A549 (cell line): ENCODE measurements around the gene PRDM15. TPM values are rescaled to one million over a fixed set of nuclear protein-coding genes. Genes with fewer than 3 reads are reported as not detected.

ENCODE experiments used
- ATAC-seq, 2 experiments: fragments of 200-7000 bp in 1 of 2; fragments of >200 bp in 1 of 2; cut with Nextera tagmentation in 1 of 2; cut with Tn5 transposase in 1 of 2; 3 replicates each; pipeline versions ENCODE4 v1.8.0 to v1.9.1; 2018 to 2020; ENCODE audit warnings: mild to moderate bottlenecking in 1 of 2, moderate library complexity in 1 of 2
- CTCF ChIA-PET: fragments of 300-600 bp; sonication (Branson Sonifier 250); formaldehyde crosslinking; extraction: SDS; loops from one replicate; lab custom pipeline; 2021; ENCODE audit warnings: antibody characterized with exemption, inconsistent platforms; lab: Yijun Ruan, JAX
- POLR2A ChIA-PET: fragments of 350-600 bp; formaldehyde crosslinking; extraction: SDS; loops from one replicate; lab custom pipeline; 2021; ENCODE audit warnings: antibody characterized with exemption, inconsistent platforms; lab: Yijun Ruan, JAX
- DNase-seq, 2 experiments: peaks; one replicate each; pipeline versions ENCODE4 v3.0.0 to v3.0.0-alpha.2; 2011 to 2016; ENCODE audit warnings: low read depth in 1 of 2, low spot score in 1 of 2
- FAIRE-seq: peaks from 2 replicates; lab custom pipeline; 2011; peaks lifted over from hg19 to GRCh38; lab: Jason Lieb, UNC
- H3K27ac ChIP-seq, 2 experiments: fragments of >200 bp; sonication (Bioruptor Twin); formaldehyde crosslinking; 3 replicates each; pipeline ENCODE4 v1.5.1; 2016 to 2017
- H3K4me1 ChIP-seq: fragments of >200 bp; sonication (Bioruptor Twin); formaldehyde crosslinking; 3 replicates; pipeline ENCODE4 v1.6.1; 2016
- H3K4me2 ChIP-seq: fragments of >200 bp; sonication (Bioruptor Twin); formaldehyde crosslinking; 3 replicates; pipeline ENCODE4 v1.6.1; 2016
- H3K4me3 ChIP-seq: fragments of >200 bp; sonication (Bioruptor Twin); formaldehyde crosslinking; 3 replicates; pipeline ENCODE4 v1.5.1; 2016
- H3K9me3 ChIP-seq: fragments of >200 bp; sonication (Bioruptor Twin); formaldehyde crosslinking; 3 replicates; pipeline ENCODE4 v1.6.1; 2016
- CTCF ChIP-seq: fragments of >200 bp; sonication (Bioruptor Twin); formaldehyde crosslinking; IDR thresholded peaks from 3 replicates; pipeline ENCODE4 v1.5.1; 2016
- EHF ChIP-seq: fragments of 250-450 bp; sonication (Bioruptor Pico); IDR thresholded peaks from 2 replicates; pipeline ENCODE4 v1.5.0; 2020; ENCODE audit warnings: mild to moderate bottlenecking
- FOSL2 ChIP-seq, 2 experiments: fragments of 450-650 bp in 1 of 2; fragments of >200 bp in 1 of 2; sonication (Bioruptor Twin) in 1 of 2; formaldehyde crosslinking; IDR thresholded peaks; 2 replicates each; pipeline versions ENCODE4 v1.5.0 to v1.6.1; 2016 to 2020; ENCODE audit warnings: mild to moderate bottlenecking in 1 of 2, moderate library complexity in 1 of 2
- HOXA7 ChIP-seq: fragments of 250-450 bp; sonication (Bioruptor Pico); IDR thresholded peaks from 2 replicates; pipeline ENCODE4 v1.5.0; 2020; ENCODE audit warnings: mild to moderate bottlenecking, moderate library complexity
- MYC ChIP-seq: IDR thresholded peaks from 2 replicates; pipeline ENCODE4 v1.6.1; 2012; ENCODE audit warnings: mild to moderate bottlenecking, inconsistent platforms, low read length, improper control_type of control experiment, borderline replicate concordance
- PBX3 ChIP-seq: IDR thresholded peaks from 2 replicates; pipeline ENCODE4 v1.6.1; 2012
- RAD21 ChIP-seq, 2 experiments: fragments of >200 bp in 1 of 2; sonication (Bioruptor Twin) in 1 of 2; formaldehyde crosslinking in 1 of 2; IDR thresholded peaks in 1 of 2; conservative IDR thresholded peaks in 1 of 2; 2 replicates in 1 of 2; 3 replicates in 1 of 2; pipeline ENCODE4 v1.6.1; 2012 to 2018; ENCODE audit warnings: inconsistent platforms in 1 of 2
- RCOR1 ChIP-seq: fragments of 150-350 bp; IDR thresholded peaks from 2 replicates; pipeline ENCODE4 v1.6.1; 2014; ENCODE audit warnings: antibody characterized with exemption, low read length, low read depth
- REST ChIP-seq: fragments of 200-600 bp; sonication (generic); IDR thresholded peaks from 2 replicates; pipeline ENCODE4 v1.6.1; 2016; ENCODE audit warnings: antibody characterized with exemption, mild to moderate bottlenecking, moderate library complexity
- RNF2 ChIP-seq: fragments of 200-600 bp; sonication (generic); IDR thresholded peaks from 2 replicates; pipeline ENCODE4 v1.6.1; 2016; ENCODE audit warnings: low read depth, mild to moderate bottlenecking, antibody characterized with exemption, moderate library complexity, borderline replicate concordance
- TP53 ChIP-seq: fragments of 250-450 bp; sonication (Bioruptor Pico); IDR thresholded peaks from 2 replicates; pipeline ENCODE4 v1.5.0; 2021; ENCODE audit warnings: mild to moderate bottlenecking, moderate library complexity
- ZFP36 ChIP-seq: fragments of 450-650 bp; IDR thresholded peaks from 2 replicates; pipeline ENCODE4 v1.6.1; 2014; ENCODE audit warnings: borderline replicate concordance; ENCODE audit not compliant: partially characterized antibody
- ZSCAN20 ChIP-seq: fragments of 250-450 bp; sonication (Bioruptor Pico); IDR thresholded peaks from 2 replicates; pipeline ENCODE4 v1.8.0; 2022; ENCODE audit warnings: mild to moderate bottlenecking, moderate library complexity
- WGBS: methylation state at CpG from one replicate; pipeline ENCODE4 v1.1.6; 2017; ENCODE audit errors: missing lambda C conversion rate; 5-methylcytosine and 5-hydroxymethylcytosine counted together
- polyA plus RNA-seq, 4 experiments: library from polyadenylated mRNA; depleted of rRNA in 3 of 4; stranded (reverse); fragments of >200 nt; fragmentation: RNase III in 1 of 4; extraction: RNeasy Plus Mini Kit Qiagen cat#74134 plus additional on column Dnase treatment in 1 of 4; gene quantifications; 2 replicates in 3 of 4; 3 replicates in 1 of 4; pipeline ENCODE4 v1.2.3, GENCODE V29; 2011 to 2017

Gene PRDM15
- polyA plus RNA-seq, 2 of the 4 experiments (the other 2 are of a cell fraction) = 4.5 to 6.1 TPM

GRCh38 chr21:41906770-41907169, 27.6 kb upstream of the PRDM15 start:
- Histone ChIP-seq H3K4me1 (no peaks in the 10 kb centered on the region), H3K4me3 (no peak overlapping the region), H3K27ac (no peak overlapping the region), H3K4me2 (no peak overlapping the region), H3K9me3 (no peaks in the 10 kb centered on the region)
- ATAC-seq (no peak), FAIRE-seq (no peak), DNase-seq (no peak)
- WGBS = 96% methylated on average over 14 of the region's 14 CpGs
- TF ChIP-seq CTCF = no peak
- no peak for TF ChIP-seq RAD21 (conservative IDR thresholded peaks at IDR 0.05 in 1 of 2, IDR thresholded peaks at IDR 0.05 in 1 of 2)
- TF ChIP-seq HOXA7 (CRISPR knock-in tag) = no peak
- no peak for TF ChIP-seq MYC
- no peak for TF ChIP-seq ZSCAN20 (CRISPR knock-in tag)
- no peak for TF ChIP-seq EHF (CRISPR knock-in tag)
- ChIA-PET CTCF (no interaction called here), POLR2A (no interaction called here)

- Histone ChIP-seq H3K4me2 (no peak overlapping the region), H3K9me3 (no peaks in the 10 kb centered on the region)
- WGBS = 90% methylated on average over 17 of the region's 23 CpGs
- no peak for ATAC-seq
- TF ChIP-seq RCOR1 (no peak), RAD21 (conservative IDR thresholded peaks at IDR 0.05 in 1 of 2, IDR thresholded peaks at IDR 0.05 in 1 of 2) (no peak), PBX3 (no peak), ZSCAN20 (CRISPR knock-in tag) (no peak), ZFP36 (no peak), REST (no peak), TP53 (CRISPR knock-in tag) (no peak), CTCF (no peak), FOSL2 (IDR thresholded peaks at IDR 0.05) (no peak), FOSL2 (CRISPR knock-in tag; IDR thresholded peaks at IDR 0.05) (no peak), RNF2 (no peak)
- TF ChIP-seq, all 56 proteins: peak for 0
- Histone ChIP-seq H3K27ac (no peak overlapping the region), H3K4me3 (no peak overlapping the region), H3K4me1 (no peaks in the 10 kb centered on the region)
- no peak for DNase-seq
- FAIRE-seq = no peak
- ChIA-PET POLR2A (no interaction called here), CTCF (no interaction called here)
Measured at GRCh38 chr21:41903559-41904351, 24.6 kb upstream of the PRDM15 start.
